Esophagus squamous epithelium (tissue), 5 donors: ENCODE results near the gene ARHGAP28. TPM values are rescaled to one million over a fixed set of nuclear protein-coding genes. Genes with fewer than 3 reads are reported as not detected.

Experiments
- DNase-seq: peaks from one replicate; lab custom pipeline; 2025; lab: John Stamatoyannopoulos, UW
- H3K27ac ChIP-seq, 4 donors: fragments of 200-600 bp; sonication (generic); one replicate each; pipeline ENCODE4 v1.5.1; 2016 to 2019; ENCODE audit warnings: mild to moderate bottlenecking in 1 of 4
- H3K27me3 ChIP-seq, 4 donors: fragments of 200-600 bp; sonication (generic); 1 replicate in 3 of 4; 2 replicates in 1 of 4; pipeline versions ENCODE4 v1.5.1 to v1.6.0; 2017 to 2021; ENCODE audit warnings: antibody characterized with exemption in 1 of 4
- H3K36me3 ChIP-seq, 3 donors: fragments of 200-600 bp; sonication (generic); one replicate each; pipeline ENCODE4 v1.5.1; 2016 to 2019
- H3K4me1 ChIP-seq, 3 donors: fragments of 200-600 bp; sonication (generic); one replicate each; pipeline ENCODE4 v1.5.1; 2017 to 2019
- H3K4me3 ChIP-seq, 4 donors: fragments of 200-600 bp; sonication (generic); 1 replicate in 3 of 4; 2 replicates in 1 of 4; pipeline ENCODE4 v1.5.1; 2016 to 2019; ENCODE audit warnings: mild to moderate bottlenecking in 2 of 4, moderate library complexity in 1 of 4
- H3K9me3 ChIP-seq, 3 donors: fragments of 200-600 bp; sonication (generic); one replicate each; pipeline ENCODE4 v1.5.1; 2016 to 2019
- POLR2A ChIP-seq, 4 donors: fragments of 450-650 bp; IDR thresholded peaks; one replicate each; pipeline ENCODE4 v1.6.1; 2017; ENCODE audit warnings: antibody characterized with exemption in 4 of 4, mild to moderate bottlenecking in 4 of 4, moderate library complexity in 3 of 4
- WGBS, 2 donors: methylation state at CpG; one replicate each; pipeline ENCODE4 v1.1.5; 2018; 5-methylcytosine and 5-hydroxymethylcytosine counted together
- intact Hi-C: fragments of 100-400 bp; cut with DNase I; formaldehyde crosslinking; loops from one replicate; pipeline ENCODE4 v1.15.0; 2022
- total RNA-seq, 4 donors: library from RNA; depleted of rRNA; stranded (reverse); fragments of >200 nt; gene quantifications; one replicate each; pipeline ENCODE4 v1.1.0, GENCODE V29; 2016
- TF ChIP-seq, protein P1 (sequence below), 6 experiments: fragments of 450-650 bp in 4 of 6; fragments of 200-600 bp in 2 of 6; sonication (generic) in 2 of 6; IDR thresholded peaks; one replicate each; pipeline ENCODE4 v1.5.1; 2016 to 2019; ENCODE audit warnings: antibody characterized with exemption in 6 of 6, mild to moderate bottlenecking in 4 of 6, moderate library complexity in 4 of 6
- donor health status: DM: yes; HTN: yes; CAD: no.

The ARHGAP28 gene, protein sequence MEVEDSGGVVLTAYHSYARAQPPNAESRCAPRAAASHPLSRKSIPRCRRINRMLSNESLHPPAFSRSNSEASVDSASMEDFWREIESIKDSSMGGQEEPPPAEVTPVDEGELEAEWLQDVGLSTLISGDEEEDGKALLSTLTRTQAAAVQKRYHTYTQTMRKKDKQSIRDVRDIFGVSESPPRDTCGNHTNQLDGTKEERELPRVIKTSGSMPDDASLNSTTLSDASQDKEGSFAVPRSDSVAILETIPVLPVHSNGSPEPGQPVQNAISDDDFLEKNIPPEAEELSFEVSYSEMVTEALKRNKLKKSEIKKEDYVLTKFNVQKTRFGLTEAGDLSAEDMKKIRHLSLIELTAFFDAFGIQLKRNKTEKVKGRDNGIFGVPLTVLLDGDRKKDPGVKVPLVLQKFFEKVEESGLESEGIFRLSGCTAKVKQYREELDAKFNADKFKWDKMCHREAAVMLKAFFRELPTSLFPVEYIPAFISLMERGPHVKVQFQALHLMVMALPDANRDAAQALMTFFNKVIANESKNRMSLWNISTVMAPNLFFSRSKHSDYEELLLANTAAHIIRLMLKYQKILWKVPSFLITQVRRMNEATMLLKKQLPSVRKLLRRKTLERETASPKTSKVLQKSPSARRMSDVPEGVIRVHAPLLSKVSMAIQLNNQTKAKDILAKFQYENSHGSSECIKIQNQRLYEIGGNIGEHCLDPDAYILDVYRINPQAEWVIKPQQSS
- total RNA-seq: 1 to 10 TPM; 1.2 to 4.8 (median 3.4) TPM

GRCh38 chr18:6729247-6730091 lies at the start of gene ARHGAP28:
Gene ARHGAP28 (plus strand): TSS chr18:6729716. CDS start chr18:6729822, 106 bp downstream.
- Histone ChIP-seq H3K9me3 (no peaks in the 10 kb centered on the region), H3K36me3 (no peaks in the 10 kb centered on the region), H3K27ac (peak within 1 kb of the TSS; percentile 76 to 93 (median 84)), H3K4me3 (peak within 1 kb of the TSS; percentile 51 to 84 (median 63)), H3K4me1 (peaks cover 0 to 28% (median 6%) of the 10 kb centered on the region in 3 donors), H3K27me3 (no peaks in the 10 kb centered on the region)
- TF ChIP-seq, protein P1, sequence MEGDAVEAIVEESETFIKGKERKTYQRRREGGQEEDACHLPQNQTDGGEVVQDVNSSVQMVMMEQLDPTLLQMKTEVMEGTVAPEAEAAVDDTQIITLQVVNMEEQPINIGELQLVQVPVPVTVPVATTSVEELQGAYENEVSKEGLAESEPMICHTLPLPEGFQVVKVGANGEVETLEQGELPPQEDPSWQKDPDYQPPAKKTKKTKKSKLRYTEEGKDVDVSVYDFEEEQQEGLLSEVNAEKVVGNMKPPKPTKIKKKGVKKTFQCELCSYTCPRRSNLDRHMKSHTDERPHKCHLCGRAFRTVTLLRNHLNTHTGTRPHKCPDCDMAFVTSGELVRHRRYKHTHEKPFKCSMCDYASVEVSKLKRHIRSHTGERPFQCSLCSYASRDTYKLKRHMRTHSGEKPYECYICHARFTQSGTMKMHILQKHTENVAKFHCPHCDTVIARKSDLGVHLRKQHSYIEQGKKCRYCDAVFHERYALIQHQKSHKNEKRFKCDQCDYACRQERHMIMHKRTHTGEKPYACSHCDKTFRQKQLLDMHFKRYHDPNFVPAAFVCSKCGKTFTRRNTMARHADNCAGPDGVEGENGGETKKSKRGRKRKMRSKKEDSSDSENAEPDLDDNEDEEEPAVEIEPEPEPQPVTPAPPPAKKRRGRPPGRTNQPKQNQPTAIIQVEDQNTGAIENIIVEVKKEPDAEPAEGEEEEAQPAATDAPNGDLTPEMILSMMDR (IDR thresholded peaks at IDR 0.05): peak in 4 of 6 experiments; percentile 14 to 37 (median 19)
- TF ChIP-seq POLR2A (IDR thresholded peaks at IDR 0.05): peak in 2 of 4 donors; percentile 45 to 57
- 0% methylated on average over 8 to 18 of the region's 96 CpGs for WGBS, 2 donors
- intact Hi-C loops: no loop called here
- DNase-seq: peak; percentile 3

DNA sequence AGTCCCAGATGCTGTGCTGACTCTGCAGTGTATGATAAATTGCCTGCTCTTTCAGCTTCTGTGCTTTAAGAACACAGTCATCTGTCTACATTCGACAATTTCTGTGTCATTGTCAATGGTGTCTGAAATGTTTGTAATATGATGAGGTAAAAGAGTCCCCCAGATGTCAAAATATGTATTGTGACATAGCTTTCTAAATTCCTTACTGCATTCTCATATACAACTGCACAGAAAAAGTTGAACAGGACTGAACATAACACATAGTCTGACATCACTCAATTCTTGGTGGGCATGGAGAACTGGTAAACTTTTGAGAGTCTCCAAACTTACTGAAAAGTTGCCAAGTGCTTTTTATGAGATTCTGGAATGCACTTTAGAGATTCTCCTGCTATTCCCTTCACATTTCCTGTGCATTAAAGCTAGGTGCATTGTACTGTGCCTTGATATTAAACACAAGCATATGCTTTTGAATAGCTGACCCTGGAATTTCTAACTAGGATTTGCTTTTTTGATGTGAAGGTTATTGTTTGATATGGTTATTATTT lies 48.1 kb upstream of the ARHGAP28 start:
- Histone ChIP-seq H3K4me3 (no peak overlapping the region), H3K27ac (no peak overlapping the region), H3K9me3 (no peaks in the 10 kb centered on the region), H3K4me1 (peaks cover 0 to 8% (median 0%) of the 10 kb centered on the region in 3 donors), H3K36me3 (no peaks in the 10 kb centered on the region), H3K27me3 (no peaks in the 10 kb centered on the region)
- WGBS, 2 donors: 17 to 50% methylated on average over 1 of the region's 1 CpG
- TF ChIP-seq, protein P1 (IDR thresholded peaks at IDR 0.05): no peak
- TF ChIP-seq POLR2A (IDR thresholded peaks at IDR 0.05): no peak
- DNase-seq: no peak
- intact Hi-C loops: no loop called here

GRCh38 chr18:6682437-6683111 lies 46.9 kb upstream of the ARHGAP28 start:
- no peaks in the 10 kb centered on the region for H3K9me3 ChIP-seq
- intact Hi-C loops: no loop called here
- DNase-seq: no peak
- no peak overlapping the region for H3K27ac ChIP-seq
- TF ChIP-seq, protein P1 (IDR thresholded peaks at IDR 0.05): no peak
- no peak for TF ChIP-seq POLR2A (IDR thresholded peaks at IDR 0.05)
- H3K4me3 ChIP-seq: peak overlapping the region in 1 of 4 donors; percentile 19
- no peaks in the 10 kb centered on the region for H3K36me3 ChIP-seq
- H3K27me3 ChIP-seq: no peaks in the 10 kb centered on the region
- WGBS, 2 donors: 26 to 47% methylated on average over 11 to 14 of the region's 14 CpGs
- H3K4me1 ChIP-seq: peaks cover 0 to 8% (median 0%) of the 10 kb centered on the region in 3 donors

GRCh38 chr18:6683112-6683876 lies 46.2 kb upstream of the ARHGAP28 start:
- no peak overlapping the region for H3K27ac ChIP-seq
- H3K4me3 ChIP-seq: peak overlapping the region in 1 of 4 donors; percentile 19
- H3K27me3 ChIP-seq: no peaks in the 10 kb centered on the region
- H3K36me3 ChIP-seq: no peaks in the 10 kb centered on the region
- WGBS, 2 donors: 72 to 76% methylated on average over 15 to 22 of the region's 25 CpGs
- peaks cover 0 to 8% (median 0%) of the 10 kb centered on the region in 3 donors for H3K4me1 ChIP-seq
- intact Hi-C loops: no loop called here
- no peaks in the 10 kb centered on the region for H3K9me3 ChIP-seq
- TF ChIP-seq POLR2A (IDR thresholded peaks at IDR 0.05): no peak
- TF ChIP-seq, protein P1 (IDR thresholded peaks at IDR 0.05): no peak
- no peak for DNase-seq
